ENCODE measurements around the gene SNTG2.

DNA sequence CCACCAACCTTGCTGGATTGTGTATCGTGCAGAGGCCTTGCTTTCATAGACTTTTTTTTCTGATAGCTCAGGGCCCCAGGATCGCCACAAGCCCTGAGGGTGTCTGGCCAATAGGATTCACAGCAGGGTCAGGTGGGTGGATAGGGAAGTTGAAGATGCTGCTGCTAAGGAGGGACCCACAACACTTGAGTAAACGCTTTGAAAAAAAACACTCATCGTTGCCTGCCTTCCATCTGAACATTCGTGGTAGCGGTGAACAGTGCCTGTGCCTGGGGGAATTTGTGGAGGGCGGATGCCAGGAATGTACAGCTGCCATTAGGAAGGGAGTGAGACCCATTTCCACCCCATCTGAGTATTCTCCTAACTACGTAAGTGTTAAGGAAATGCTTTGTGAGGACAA is 358.0 kb downstream of the SNTG2 start:
- TF ChIP-seq, protein P1, sequence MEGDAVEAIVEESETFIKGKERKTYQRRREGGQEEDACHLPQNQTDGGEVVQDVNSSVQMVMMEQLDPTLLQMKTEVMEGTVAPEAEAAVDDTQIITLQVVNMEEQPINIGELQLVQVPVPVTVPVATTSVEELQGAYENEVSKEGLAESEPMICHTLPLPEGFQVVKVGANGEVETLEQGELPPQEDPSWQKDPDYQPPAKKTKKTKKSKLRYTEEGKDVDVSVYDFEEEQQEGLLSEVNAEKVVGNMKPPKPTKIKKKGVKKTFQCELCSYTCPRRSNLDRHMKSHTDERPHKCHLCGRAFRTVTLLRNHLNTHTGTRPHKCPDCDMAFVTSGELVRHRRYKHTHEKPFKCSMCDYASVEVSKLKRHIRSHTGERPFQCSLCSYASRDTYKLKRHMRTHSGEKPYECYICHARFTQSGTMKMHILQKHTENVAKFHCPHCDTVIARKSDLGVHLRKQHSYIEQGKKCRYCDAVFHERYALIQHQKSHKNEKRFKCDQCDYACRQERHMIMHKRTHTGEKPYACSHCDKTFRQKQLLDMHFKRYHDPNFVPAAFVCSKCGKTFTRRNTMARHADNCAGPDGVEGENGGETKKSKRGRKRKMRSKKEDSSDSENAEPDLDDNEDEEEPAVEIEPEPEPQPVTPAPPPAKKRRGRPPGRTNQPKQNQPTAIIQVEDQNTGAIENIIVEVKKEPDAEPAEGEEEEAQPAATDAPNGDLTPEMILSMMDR (IDR thresholded peaks at IDR 0.05), result no peak
- TF ChIP-seq EP300 (IDR thresholded peaks at IDR 0.05) (no peak), POLR2A (IDR thresholded peaks at IDR 0.05) (no peak)

Measured in tibial nerve (tissue), 4 donors.